Stimulated activated CD4-positive, alpha-beta T cell treated with anti-CD3 and anti-CD28 coated beads, Interleukin-2, amount 100 ng/mL, for 4 hours (primary cell): ENCODE measurements around the gene NDUFB7.
"Not testable (repeated sequence)": the region's sequence is repeated elsewhere in the genome, so short reads cannot be mapped to it uniquely, and the experiment has no call there.

Experiments used
- DNase-seq: peaks from one replicate; pipeline ENCODE4 v3.0.0-alpha.2; 2020; ENCODE audit warnings: low read depth

NDUFB7 gene

GRCh38 chr19:14553042-14553938 lies 18.6 kb downstream of the NDUFB7 start:
- DNase-seq, result no peak

- not testable (repeated sequence) for DNase-seq
Measured at GRCh38 chr19:14552006-14552360, 19.9 kb downstream of the NDUFB7 start.

- DNase-seq, result peak; percentile 61
Measured at GRCh38 chr19:14551134-14552005, 20.5 kb downstream of the NDUFB7 start.

GRCh38 chr19:14550201-14550754 lies 21.6 kb downstream of the NDUFB7 start:
- no peak for DNase-seq

GRCh38 chr19:14545716-14546082 lies 26.2 kb downstream of the NDUFB7 start:
- no peak for DNase-seq

- no peak for DNase-seq
Measured at GRCh38 chr19:14544977-14545715, 26.7 kb downstream of the NDUFB7 start.

GRCh38 chr19:14544047-14544446 lies 27.8 kb downstream of the NDUFB7 start:
- DNase-seq, result no peak

- DNase-seq, result no peak
Measured at GRCh38 chr19:14542711-14543328, 29.0 kb downstream of the NDUFB7 start.

- DNase-seq, result not testable (repeated sequence)
Measured at GRCh38 chr19:14541979-14542378, 29.9 kb downstream of the NDUFB7 start.

GRCh38 chr19:14540741-14541525 lies 30.9 kb downstream of the NDUFB7 start:
- DNase-seq, result no peak

- peak; percentile 24 for DNase-seq
Measured at GRCh38 chr19:14536926-14537692, 34.8 kb downstream of the NDUFB7 start.

GRCh38 chr19:14533450-14533849 lies 38.4 kb downstream of the NDUFB7 start:
- DNase-seq, result no peak

GRCh38 chr19:14530506-14530905 lies 41.4 kb downstream of the NDUFB7 start:
- no peak for DNase-seq

GRCh38 chr19:14530005-14530348 lies 41.9 kb downstream of the NDUFB7 start:
- no peak for DNase-seq

- DNase-seq, result peak; percentile 100
Measured at GRCh38 chr19:14529254-14530004, 42.4 kb downstream of the NDUFB7 start, which contains the start of gene TECR. TSS of gene TECR (plus strand) at chr19:14529594. CDS start at chr19:14529697, 103 bp downstream.

GRCh38 chr19:14528419-14529253 lies 43.2 kb downstream of the NDUFB7 start:
- DNase-seq, result no peak

GRCh38 chr19:14526423-14526822 lies 45.4 kb downstream of the NDUFB7 start:
- no peak for DNase-seq

GRCh38 chr19:14525729-14526128 lies 46.1 kb downstream of the NDUFB7 start:
- DNase-seq, result no peak
